SK-N-SH (cell line): Measurements from ENCODE around the gene TKT. TPM values are rescaled to one million over a fixed set of nuclear protein-coding genes. Genes with fewer than 3 reads are reported as not detected.
A peak's percentile ranks its signal among the peaks of the same experiment; 100 is the strongest.

Experiments used
- CTCF ChIA-PET: fragments of 300-600, 350-600 bp; formaldehyde crosslinking; extraction: SDS; loops from one replicate; lab custom pipeline; 2021; lab: Yijun Ruan, JAX
- POLR2A ChIA-PET: fragments of 350-600 bp; sonication (Branson Sonifier 250); formaldehyde crosslinking; extraction: SDS; loops from one replicate; lab custom pipeline; 2020; ENCODE audit warnings: antibody characterized with exemption, inconsistent platforms; lab: Yijun Ruan, JAX
- DNase-seq: peaks from one replicate; pipeline ENCODE4 v3.0.0; 2012
- H2AFZ ChIP-seq: fragments of 200-600 bp; sonication (generic); 2 replicates; pipeline ENCODE4 v1.8.1; 2016; ENCODE audit warnings: antibody characterized with exemption, mild to moderate bottlenecking, low read depth
- H3F3A ChIP-seq: fragments of 200-600 bp; sonication (generic); replicated peaks from 2 replicates; pipeline ENCODE3; 2016; ENCODE audit warnings: antibody characterized with exemption, mild to moderate bottlenecking; ENCODE audit not compliant: insufficient read depth
- H3K27ac ChIP-seq, 2 experiments: fragments of 200-500 bp in 1 of 2; fragments of 200-600 bp in 1 of 2; sonication (Bioruptor generic) in 1 of 2; sonication (generic), shearing (Covaris generic) in 1 of 2; 2 replicates each; pipeline versions ENCODE4 v1.5.1 to v1.6.1; 2014 to 2016; ENCODE audit warnings: low read depth in 2 of 2, inconsistent platforms in 1 of 2, low read length in 1 of 2, mild to moderate bottlenecking in 1 of 2, mixed read lengths in 1 of 2
- H3K27me3 ChIP-seq: fragments of 200-600 bp; sonication (generic), shearing (Covaris generic); 2 replicates; pipeline ENCODE4 v1.6.1; 2016; ENCODE audit warnings: mixed run types; ENCODE audit not compliant: insufficient read depth
- H3K36me3 ChIP-seq, 2 experiments: fragments of 200-500 bp in 1 of 2; fragments of 200-600 bp in 1 of 2; sonication (Bioruptor generic) in 1 of 2; sonication (generic) in 1 of 2; replicated peaks in 1 of 2; 2 replicates each; pipeline versions ENCODE3 to v1.5.1; 2014 to 2016; ENCODE audit warnings: low read length in 1 of 2, mild to moderate bottlenecking in 1 of 2; ENCODE audit not compliant: insufficient read depth in 2 of 2, control insufficient read depth in 1 of 2
- H3K4me1 ChIP-seq, 2 experiments: fragments of 200-500 bp in 1 of 2; fragments of 200-600 bp in 1 of 2; sonication (Bioruptor generic) in 1 of 2; sonication (generic), shearing (Covaris generic) in 1 of 2; 2 replicates each; pipeline versions ENCODE4 v1.5.1 to v1.6.1; 2014 to 2016; ENCODE audit warnings: low read depth in 1 of 2, low read length in 1 of 2, mixed run types in 1 of 2; ENCODE audit not compliant: insufficient read depth in 2 of 2, control insufficient read depth in 1 of 2
- H3K4me2 ChIP-seq: fragments of 200-600 bp; sonication (generic), shearing (Covaris generic); 2 replicates; pipeline ENCODE4 v1.6.1; 2017; ENCODE audit warnings: mixed run types
- H3K4me3 ChIP-seq, 2 experiments: fragments of 200-500 bp in 1 of 2; fragments of 200-600 bp in 1 of 2; sonication (Bioruptor generic) in 1 of 2; sonication (generic), shearing (Covaris generic) in 1 of 2; 2 replicates each; pipeline versions ENCODE4 v1.5.1 to v1.8.1; 2014 to 2016; ENCODE audit warnings: low read depth in 2 of 2, inconsistent platforms in 1 of 2, low read length in 1 of 2, mild to moderate bottlenecking in 1 of 2, mixed read lengths in 1 of 2, moderate library complexity in 1 of 2
- H3K79me2 ChIP-seq: fragments of 200-600 bp; sonication (generic); 2 replicates; pipeline ENCODE4 v1.8.1; 2017; ENCODE audit warnings: mild to moderate bottlenecking; ENCODE audit not compliant: insufficient read depth
- H3K9ac ChIP-seq: fragments of 200-600 bp; sonication (generic); 2 replicates; pipeline ENCODE4 v1.6.1; 2017; ENCODE audit warnings: mixed run types
- H3K9me2 ChIP-seq: fragments of 200-600 bp; sonication (generic); 2 replicates; pipeline ENCODE4 v1.6.1; 2017; ENCODE audit warnings: mixed run types
- H3K9me3 ChIP-seq: fragments of 200-600 bp; sonication (generic); 2 replicates; pipeline ENCODE4 v1.6.1; 2017; ENCODE audit warnings: mixed run types, mild to moderate bottlenecking, moderate library complexity
- H4K20me1 ChIP-seq: fragments of 200-600 bp; sonication (generic); 2 replicates; pipeline ENCODE4 v1.6.1; 2017; ENCODE audit warnings: mild to moderate bottlenecking, mixed run types; ENCODE audit not compliant: insufficient read depth
- CHD2 ChIP-seq: fragments of 150-350 bp; IDR thresholded peaks from 2 replicates; pipeline ENCODE4 v1.6.1; 2018; ENCODE audit warnings: low read length; ENCODE audit not compliant: partially characterized antibody
- CTCF ChIP-seq: fragments of 200-600 bp; sonication (generic); IDR thresholded peaks from 2 replicates; pipeline ENCODE4 v1.6.1; 2017; ENCODE audit warnings: antibody characterized with exemption, mild to moderate bottlenecking, moderate library complexity
- ELF1 ChIP-seq: IDR thresholded peaks from 2 replicates; pipeline ENCODE4 v1.4.0; 2012
- FOXJ3 ChIP-seq: sonication (generic); formaldehyde crosslinking; IDR thresholded peaks from 2 replicates; pipeline ENCODE4 v1.5.1; 2020; ENCODE audit warnings: mild to moderate bottlenecking, missing genetic modification reagents
- GABPA ChIP-seq: IDR thresholded peaks from 2 replicates; pipeline ENCODE4 v1.4.0; 2012; ENCODE audit warnings: low read depth, mild to moderate bottlenecking
- GATA2 ChIP-seq: sonication (generic); formaldehyde crosslinking; IDR thresholded peaks from 2 replicates; pipeline ENCODE4 v1.5.0; 2020; ENCODE audit warnings: mild to moderate bottlenecking, missing genetic modification reagents
- JUND ChIP-seq: IDR thresholded peaks from 2 replicates; pipeline ENCODE4 v1.4.0; 2012
- NFIC ChIP-seq: IDR thresholded peaks from 2 replicates; pipeline ENCODE4 v1.4.0; 2012; ENCODE audit warnings: borderline replicate concordance
- POLR2AphosphoS5 ChIP-seq: IDR thresholded peaks from 2 replicates; pipeline ENCODE4 v1.6.1; 2012; ENCODE audit warnings: low read depth, low read length
- RCOR1 ChIP-seq: fragments of 150-350 bp; IDR thresholded peaks from 2 replicates; pipeline ENCODE4 v1.6.1; 2017; ENCODE audit warnings: antibody characterized with exemption, low read length
- RFX5 ChIP-seq: IDR thresholded peaks from 2 replicates; pipeline ENCODE4 v1.6.1; 2012; ENCODE audit warnings: mild to moderate bottlenecking, improper control_type of control experiment, low read length
- RXRA ChIP-seq: IDR thresholded peaks from 2 replicates; pipeline ENCODE4 v1.4.0; 2012; ENCODE audit warnings: low read depth, mild to moderate bottlenecking, borderline replicate concordance
- YY1 ChIP-seq: IDR thresholded peaks from 2 replicates; pipeline ENCODE4 v1.4.0; 2012; ENCODE audit warnings: low read depth, mild to moderate bottlenecking
- WGBS: methylation state at CpG from one replicate; pipeline ENCODE4 v1.1.6; 2017; ENCODE audit warnings: low lambda C conversion rate; 5-methylcytosine and 5-hydroxymethylcytosine counted together
- polyA plus RNA-seq, 3 experiments: library from polyadenylated mRNA; depleted of rRNA; stranded (reverse); fragments of >200 nt; gene quantifications; 2 replicates each; pipeline ENCODE4 v1.2.3, GENCODE V29; 2012
- TF ChIP-seq, protein P1 (sequence below): IDR thresholded peaks from 2 replicates; pipeline ENCODE4 v1.6.1; 2012; ENCODE audit warnings: mild to moderate bottlenecking, low read depth, low read length, moderate library complexity
- TF ChIP-seq, protein P2 (sequence below): fragments of 150-350 bp; IDR thresholded peaks from 2 replicates; pipeline ENCODE4 v1.6.1; 2017; ENCODE audit warnings: antibody characterized with exemption, low read length, low read depth, borderline replicate concordance
- TF ChIP-seq, protein P3 (sequence below): fragments of 150-350 bp; IDR thresholded peaks from 2 replicates; pipeline ENCODE4 v1.6.1; 2016; ENCODE audit warnings: mild to moderate bottlenecking, low read depth, low read length
- TF ChIP-seq, protein P4 (sequence below): IDR thresholded peaks from 2 replicates; pipeline ENCODE4 v1.4.0; 2012; ENCODE audit warnings: low read depth
- TF ChIP-seq, protein P5 (sequence below): IDR thresholded peaks from 2 replicates; pipeline ENCODE4; 2012

The TKT gene
- polyA plus RNA-seq, 1 of the 3 experiments (the other 2 are of a cell fraction) = 144 TPM

- DNase-seq = no peak
- no peak overlapping the region for H2AFZ ChIP-seq
- H3F3A ChIP-seq = peaks cover 32% of the 10 kb centered on the region
- peaks cover 69% of the 10 kb centered on the region for H4K20me1 ChIP-seq
- no peak for TF ChIP-seq RCOR1
- TF ChIP-seq FOXJ3 (CRISPR knock-in tag) = no peak
- TF ChIP-seq, protein P1, sequence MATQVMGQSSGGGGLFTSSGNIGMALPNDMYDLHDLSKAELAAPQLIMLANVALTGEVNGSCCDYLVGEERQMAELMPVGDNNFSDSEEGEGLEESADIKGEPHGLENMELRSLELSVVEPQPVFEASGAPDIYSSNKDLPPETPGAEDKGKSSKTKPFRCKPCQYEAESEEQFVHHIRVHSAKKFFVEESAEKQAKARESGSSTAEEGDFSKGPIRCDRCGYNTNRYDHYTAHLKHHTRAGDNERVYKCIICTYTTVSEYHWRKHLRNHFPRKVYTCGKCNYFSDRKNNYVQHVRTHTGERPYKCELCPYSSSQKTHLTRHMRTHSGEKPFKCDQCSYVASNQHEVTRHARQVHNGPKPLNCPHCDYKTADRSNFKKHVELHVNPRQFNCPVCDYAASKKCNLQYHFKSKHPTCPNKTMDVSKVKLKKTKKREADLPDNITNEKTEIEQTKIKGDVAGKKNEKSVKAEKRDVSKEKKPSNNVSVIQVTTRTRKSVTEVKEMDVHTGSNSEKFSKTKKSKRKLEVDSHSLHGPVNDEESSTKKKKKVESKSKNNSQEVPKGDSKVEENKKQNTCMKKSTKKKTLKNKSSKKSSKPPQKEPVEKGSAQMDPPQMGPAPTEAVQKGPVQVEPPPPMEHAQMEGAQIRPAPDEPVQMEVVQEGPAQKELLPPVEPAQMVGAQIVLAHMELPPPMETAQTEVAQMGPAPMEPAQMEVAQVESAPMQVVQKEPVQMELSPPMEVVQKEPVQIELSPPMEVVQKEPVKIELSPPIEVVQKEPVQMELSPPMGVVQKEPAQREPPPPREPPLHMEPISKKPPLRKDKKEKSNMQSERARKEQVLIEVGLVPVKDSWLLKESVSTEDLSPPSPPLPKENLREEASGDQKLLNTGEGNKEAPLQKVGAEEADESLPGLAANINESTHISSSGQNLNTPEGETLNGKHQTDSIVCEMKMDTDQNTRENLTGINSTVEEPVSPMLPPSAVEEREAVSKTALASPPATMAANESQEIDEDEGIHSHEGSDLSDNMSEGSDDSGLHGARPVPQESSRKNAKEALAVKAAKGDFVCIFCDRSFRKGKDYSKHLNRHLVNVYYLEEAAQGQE = no peak
- no peak for TF ChIP-seq RXRA
- no peak for TF ChIP-seq ELF1
- TF ChIP-seq RFX5 = no peak
- TF ChIP-seq, protein P2, sequence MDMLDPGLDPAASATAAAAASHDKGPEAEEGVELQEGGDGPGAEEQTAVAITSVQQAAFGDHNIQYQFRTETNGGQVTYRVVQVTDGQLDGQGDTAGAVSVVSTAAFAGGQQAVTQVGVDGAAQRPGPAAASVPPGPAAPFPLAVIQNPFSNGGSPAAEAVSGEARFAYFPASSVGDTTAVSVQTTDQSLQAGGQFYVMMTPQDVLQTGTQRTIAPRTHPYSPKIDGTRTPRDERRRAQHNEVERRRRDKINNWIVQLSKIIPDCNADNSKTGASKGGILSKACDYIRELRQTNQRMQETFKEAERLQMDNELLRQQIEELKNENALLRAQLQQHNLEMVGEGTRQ = no peak
- no peak for TF ChIP-seq GABPA
- no peak for TF ChIP-seq JUND
- TF ChIP-seq POLR2AphosphoS5 = no peak
- TF ChIP-seq NFIC = no peak
- no peak for TF ChIP-seq CHD2
- TF ChIP-seq GATA2 (CRISPR knock-in tag) = no peak
- TF ChIP-seq, protein P3, sequence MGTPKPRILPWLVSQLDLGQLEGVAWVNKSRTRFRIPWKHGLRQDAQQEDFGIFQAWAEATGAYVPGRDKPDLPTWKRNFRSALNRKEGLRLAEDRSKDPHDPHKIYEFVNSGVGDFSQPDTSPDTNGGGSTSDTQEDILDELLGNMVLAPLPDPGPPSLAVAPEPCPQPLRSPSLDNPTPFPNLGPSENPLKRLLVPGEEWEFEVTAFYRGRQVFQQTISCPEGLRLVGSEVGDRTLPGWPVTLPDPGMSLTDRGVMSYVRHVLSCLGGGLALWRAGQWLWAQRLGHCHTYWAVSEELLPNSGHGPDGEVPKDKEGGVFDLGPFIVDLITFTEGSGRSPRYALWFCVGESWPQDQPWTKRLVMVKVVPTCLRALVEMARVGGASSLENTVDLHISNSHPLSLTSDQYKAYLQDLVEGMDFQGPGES = no peak
- no peak for TF ChIP-seq CTCF
- TF ChIP-seq YY1 = no peak
- TF ChIP-seq, protein P4, sequence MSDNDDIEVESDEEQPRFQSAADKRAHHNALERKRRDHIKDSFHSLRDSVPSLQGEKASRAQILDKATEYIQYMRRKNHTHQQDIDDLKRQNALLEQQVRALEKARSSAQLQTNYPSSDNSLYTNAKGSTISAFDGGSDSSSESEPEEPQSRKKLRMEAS = no peak
- TF ChIP-seq, protein P5, sequence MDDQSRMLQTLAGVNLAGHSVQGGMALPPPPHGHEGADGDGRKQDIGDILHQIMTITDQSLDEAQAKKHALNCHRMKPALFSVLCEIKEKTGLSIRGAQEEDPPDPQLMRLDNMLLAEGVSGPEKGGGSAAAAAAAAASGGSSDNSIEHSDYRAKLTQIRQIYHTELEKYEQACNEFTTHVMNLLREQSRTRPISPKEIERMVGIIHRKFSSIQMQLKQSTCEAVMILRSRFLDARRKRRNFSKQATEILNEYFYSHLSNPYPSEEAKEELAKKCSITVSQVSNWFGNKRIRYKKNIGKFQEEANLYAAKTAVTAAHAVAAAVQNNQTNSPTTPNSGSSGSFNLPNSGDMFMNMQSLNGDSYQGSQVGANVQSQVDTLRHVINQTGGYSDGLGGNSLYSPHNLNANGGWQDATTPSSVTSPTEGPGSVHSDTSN = no peak
- no peaks in the 10 kb centered on the region for H3K27me3 ChIP-seq
- ChIA-PET CTCF (interaction anchor here (1.1 kb wide), 2 partner anchors 22 to 37 kb away, joined by 3 to 4 read pairs; no protein-coding TSS in a partner anchor), POLR2A (no interaction called here)
- 100% methylated on average over 1 of the region's 4 CpGs for WGBS
- no peaks in the 10 kb centered on the region for H3K9me3 ChIP-seq
- peaks cover 12 to 27% of the 10 kb centered on the region in 2 experiments; a peak in 3 of 4 replicates for H3K4me1 ChIP-seq
- H3K9ac ChIP-seq = no peak overlapping the region
- no peak overlapping the region for H3K4me3 ChIP-seq
- no peak overlapping the region for H3K4me2 ChIP-seq
- H3K36me3 ChIP-seq = peaks cover 32 to 36% of the 10 kb centered on the region in 2 experiments
- no peaks in the 10 kb centered on the region for H3K9me2 ChIP-seq
- H3K27ac ChIP-seq = peak overlapping the region in 1 of 2 experiments; percentile 6; a peak in 1 of 4 replicates
- H3K79me2 ChIP-seq = peaks cover 79% of the 10 kb centered on the region
Observed at GRCh38 chr3:53242642-53243041, 13.2 kb downstream of the TKT start.
